ENCODE data around the gene FUS. TPM values are rescaled to one million over a fixed set of nuclear protein-coding genes. Genes with fewer than 3 reads are reported as not detected.

Gene FUS
- total RNA-seq, 2 experiments from 2014 or later = 486 to 533 TPM

DNA sequence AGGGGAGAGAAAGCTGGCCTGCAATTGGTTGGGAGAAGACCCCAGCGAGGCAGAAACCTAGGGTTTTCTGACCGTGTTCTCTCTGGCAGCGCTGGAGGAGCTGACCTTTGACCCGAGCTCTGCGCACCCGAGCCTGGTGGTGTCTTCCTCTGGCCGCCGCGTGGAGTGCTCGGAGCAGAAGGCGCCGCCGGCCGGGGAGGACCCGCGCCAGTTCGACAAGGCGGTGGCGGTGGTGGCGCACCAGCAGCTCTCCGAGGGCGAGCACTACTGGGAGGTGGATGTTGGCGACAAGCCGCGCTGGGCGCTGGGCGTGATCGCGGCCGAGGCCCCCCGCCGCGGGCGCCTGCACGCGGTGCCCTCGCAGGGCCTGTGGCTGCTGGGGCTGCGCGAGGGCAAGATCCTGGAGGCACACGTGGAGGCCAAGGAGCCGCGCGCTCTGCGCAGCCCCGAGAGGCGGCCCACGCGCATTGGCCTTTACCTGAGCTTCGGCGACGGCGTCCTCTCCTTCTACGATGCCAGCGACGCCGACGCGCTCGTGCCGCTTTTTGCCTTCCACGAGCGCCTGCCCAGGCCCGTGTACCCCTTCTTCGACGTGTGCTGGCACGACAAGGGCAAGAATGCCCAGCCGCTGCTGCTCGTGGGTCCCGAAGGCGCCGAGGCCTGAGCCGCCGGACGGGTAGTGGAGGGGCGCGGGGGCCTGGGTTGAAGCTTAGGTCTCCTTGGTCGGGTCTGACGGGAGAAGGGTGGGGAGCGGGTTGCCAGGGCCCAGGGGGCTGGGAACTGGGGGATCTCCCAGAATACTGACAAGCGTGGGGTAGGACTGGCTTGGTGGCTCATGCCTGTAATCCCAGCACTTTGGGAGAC is 44.4 kb downstream of the FUS start:
- Mint-ChIP-seq H3K27ac (no peak overlapping the region), H3K4me1 (ENCODE audit: low read depth) (no peaks in the 10 kb centered on the region), H3K36me3 (ENCODE audit: low read depth) (no peaks in the 10 kb centered on the region), H3K27me3 (peaks cover 2% of the 10 kb centered on the region), H3K4me3 (no peak overlapping the region), H3K9me3 (no peaks in the 10 kb centered on the region)
- DNase-seq (no peak), ATAC-seq (no peak)
- no peak for TF ChIP-seq CTCF (IDR thresholded peaks at IDR 0.05)
- ChIA-PET CTCF (no interaction called here), POLR2A (interaction anchor here (0.9 kb wide), 1 partner anchor 31 kb away, joined by 3 read pairs; no protein-coding TSS in a partner anchor)
- intact Hi-C loops (cut with micrococcal nuclease) = no loop called here

DNA sequence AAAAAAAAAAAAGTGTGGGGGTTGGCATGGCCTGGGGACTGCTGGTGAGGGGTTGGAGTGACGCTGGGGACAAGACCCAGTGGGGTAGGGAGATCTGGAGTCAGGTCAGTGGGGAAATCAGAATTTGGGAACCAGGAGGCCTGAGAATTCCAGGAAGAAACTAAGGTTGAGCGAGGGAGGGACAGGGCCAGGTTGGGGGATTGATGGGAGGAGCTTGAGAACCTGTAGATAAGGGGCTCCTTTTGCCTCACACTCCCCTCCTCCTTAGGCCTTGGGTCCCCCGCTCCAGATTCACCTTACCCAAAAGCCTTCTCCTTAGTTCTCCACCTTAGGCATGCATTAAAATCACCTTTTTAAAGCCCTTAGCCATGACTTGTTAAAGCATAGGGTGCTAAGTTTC is 45.3 kb downstream of the FUS start:
- CTCF ChIA-PET = no interaction called here
- Mint-ChIP-seq H3K27ac (no peak overlapping the region), H3K27me3 (peaks cover 2% of the 10 kb centered on the region), H3K36me3 (ENCODE audit: low read depth) (no peaks in the 10 kb centered on the region), H3K4me3 (no peak overlapping the region), H3K9me3 (no peaks in the 10 kb centered on the region), H3K4me1 (ENCODE audit: low read depth) (no peaks in the 10 kb centered on the region)
- POLR2A ChIA-PET = no interaction called here
- intact Hi-C loops (cut with micrococcal nuclease) = no loop called here
- DNase-seq (no peak), ATAC-seq (no peak)
- no peak for TF ChIP-seq CTCF (IDR thresholded peaks at IDR 0.05)

DNA sequence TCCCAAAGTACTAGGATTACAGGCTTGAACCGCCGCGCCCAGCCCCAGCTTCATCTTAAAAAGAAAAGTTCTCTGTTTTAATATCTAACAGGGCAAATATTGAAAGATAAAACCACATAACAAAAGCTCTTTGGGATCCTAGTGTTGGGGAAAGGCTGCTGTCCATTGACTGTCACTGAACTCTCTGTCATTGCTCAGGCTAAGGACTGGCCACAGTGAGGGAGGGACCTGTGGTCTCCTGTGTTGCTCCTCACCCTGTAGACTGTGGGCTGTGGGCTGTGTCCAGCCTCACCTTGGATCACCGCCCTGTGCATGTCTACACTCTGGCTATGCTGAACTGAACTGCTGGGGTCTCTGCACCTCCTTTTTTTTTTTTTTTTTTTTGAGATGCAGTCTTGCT is 48.3 kb downstream of the FUS start:
- intact Hi-C loops (cut with micrococcal nuclease) = no loop called here
- Mint-ChIP-seq H3K9me3 (no peaks in the 10 kb centered on the region), H3K4me1 (ENCODE audit: low read depth) (no peaks in the 10 kb centered on the region), H3K36me3 (ENCODE audit: low read depth) (no peaks in the 10 kb centered on the region), H3K27me3 (no peaks in the 10 kb centered on the region), H3K27ac (no peak overlapping the region), H3K4me3 (no peak overlapping the region)
- CTCF ChIA-PET = no interaction called here
- no peak for ATAC-seq
- TF ChIP-seq CTCF (IDR thresholded peaks at IDR 0.05) = no peak
- no peak for DNase-seq
- POLR2A ChIA-PET = interaction anchor here (1.6 kb wide), 1 partner anchor 11 kb away, joined by 3 read pairs; the partner anchor contains the start of gene PYDC1

DNA sequence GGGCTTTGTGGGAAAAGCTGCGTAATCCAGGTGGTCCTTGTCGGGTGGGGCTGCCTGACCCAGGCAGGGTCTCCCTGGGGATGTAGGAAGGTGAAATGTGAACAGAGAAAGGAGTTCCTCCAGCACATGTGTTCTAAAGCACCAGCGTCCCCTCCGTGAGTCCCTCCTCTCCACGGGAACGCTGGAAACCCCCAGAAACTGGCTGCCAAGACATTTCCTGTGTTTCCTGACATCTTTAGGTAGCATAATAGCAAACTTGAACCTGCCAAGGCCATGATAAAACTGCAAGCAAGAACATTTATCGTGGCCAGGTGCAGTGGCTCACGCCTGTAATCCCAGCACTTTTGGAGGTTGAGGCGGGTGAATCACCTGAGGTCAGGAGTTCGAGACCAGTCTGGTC is 49.6 kb downstream of the FUS start:
- Mint-ChIP-seq H3K36me3 (ENCODE audit: low read depth) (no peaks in the 10 kb centered on the region), H3K27me3 (no peaks in the 10 kb centered on the region), H3K4me1 (ENCODE audit: low read depth) (no peaks in the 10 kb centered on the region), H3K27ac (no peak overlapping the region), H3K9me3 (no peaks in the 10 kb centered on the region), H3K4me3 (no peak overlapping the region)
- ChIA-PET CTCF (no interaction called here), POLR2A (no interaction called here)
- intact Hi-C loops (cut with micrococcal nuclease) = no loop called here
- no peak for DNase-seq
- no peak for ATAC-seq
- no peak for TF ChIP-seq CTCF (IDR thresholded peaks at IDR 0.05)

DNA sequence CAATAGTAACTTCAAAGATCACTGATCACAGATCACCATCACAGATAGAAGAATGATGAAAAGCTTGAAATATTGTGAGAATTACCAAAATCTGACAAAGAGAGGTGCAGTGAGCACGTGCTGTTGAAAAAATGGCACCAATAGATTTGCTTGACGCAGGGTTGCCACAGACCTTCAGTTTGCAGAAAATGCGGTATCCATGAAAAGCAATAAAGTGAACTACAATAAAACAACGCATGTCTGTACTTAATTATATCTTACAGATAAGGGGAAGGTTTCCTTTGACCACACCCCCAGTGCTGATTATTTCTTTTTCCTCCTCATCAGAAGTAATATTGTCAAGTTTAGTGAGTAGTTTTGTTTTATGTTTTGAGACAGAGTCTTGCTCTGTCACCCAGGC is 58.1 kb downstream of the FUS start:
- no peak for ATAC-seq
- Mint-ChIP-seq H3K36me3 (ENCODE audit: low read depth) (no peaks in the 10 kb centered on the region), H3K27ac (no peak overlapping the region), H3K27me3 (no peaks in the 10 kb centered on the region), H3K4me3 (no peak overlapping the region), H3K9me3 (no peaks in the 10 kb centered on the region), H3K4me1 (ENCODE audit: low read depth) (no peaks in the 10 kb centered on the region)
- intact Hi-C loops (cut with micrococcal nuclease) = no loop called here
- CTCF ChIA-PET = interaction anchor here (1.0 kb wide), 1 partner anchor 21 kb away, joined by 3 read pairs; no protein-coding TSS in a partner anchor
- POLR2A ChIA-PET = no interaction called here
- TF ChIP-seq CTCF (IDR thresholded peaks at IDR 0.05) = no peak
- DNase-seq = no peak
